A549 (cell line): ENCODE measurements around the gene CDKN2AIPNL. TPM values are rescaled to one million over a fixed set of nuclear protein-coding genes. Genes with fewer than 3 reads are reported as not detected.

Experiments
- BHLHE40 ChIP-seq: IDR thresholded peaks from 2 replicates; pipeline ENCODE4 v1.6.1; 2012; ENCODE audit warnings: low read depth, low read length, inconsistent platforms
- CBX2 ChIP-seq: fragments of 200-600 bp; sonication (generic); IDR thresholded peaks from 2 replicates; pipeline ENCODE4 v1.6.1; 2016; ENCODE audit warnings: low read depth, mild to moderate bottlenecking, borderline replicate concordance
- CBX8 ChIP-seq: fragments of 200-600 bp; sonication (generic); IDR thresholded peaks from 2 replicates; pipeline ENCODE4 v1.6.1; 2016
- CEBPB ChIP-seq, 2 experiments: fragments of >200 bp in 1 of 2; sonication (Bioruptor Twin) in 1 of 2; formaldehyde crosslinking in 1 of 2; IDR thresholded peaks; 2 replicates each; pipeline ENCODE4 v1.6.1; 2012 to 2016
- CHD4 ChIP-seq: fragments of 200-600 bp; sonication (generic); IDR thresholded peaks from 2 replicates; pipeline ENCODE4 v1.6.1; 2016; ENCODE audit warnings: antibody characterized with exemption, mild to moderate bottlenecking, borderline replicate concordance
- E2F6 ChIP-seq: IDR thresholded peaks from 2 replicates; pipeline ENCODE4 v1.6.1; 2012; ENCODE audit warnings: low read depth, borderline replicate concordance
- EHMT2 ChIP-seq: fragments of 200-600 bp; sonication (generic); IDR thresholded peaks from 2 replicates; pipeline ENCODE4 v1.6.1; 2016; ENCODE audit warnings: antibody characterized with exemption, low read depth, mild to moderate bottlenecking, moderate library complexity
- ESRRA ChIP-seq: fragments of 150-350 bp; IDR thresholded peaks from 2 replicates; pipeline ENCODE4 v1.6.1; 2014; ENCODE audit warnings: mild to moderate bottlenecking, low read length, borderline replicate concordance
- FOSB ChIP-seq: fragments of 250-450 bp; sonication (Bioruptor Pico); IDR thresholded peaks from 2 replicates; pipeline ENCODE4 v1.5.0; 2020; ENCODE audit warnings: mild to moderate bottlenecking, moderate library complexity
- FOSL2 ChIP-seq, 2 experiments: fragments of 450-650 bp in 1 of 2; fragments of >200 bp in 1 of 2; sonication (Bioruptor Twin) in 1 of 2; formaldehyde crosslinking; IDR thresholded peaks; 2 replicates each; pipeline versions ENCODE4 v1.5.0 to v1.6.1; 2016 to 2020; ENCODE audit warnings: mild to moderate bottlenecking in 1 of 2, moderate library complexity in 1 of 2
- GATA3 ChIP-seq: IDR thresholded peaks from 2 replicates; pipeline ENCODE4 v1.6.1; 2012; ENCODE audit warnings: borderline replicate concordance
- HEYL ChIP-seq: fragments of 250-450 bp; sonication (Bioruptor Pico); IDR thresholded peaks from 2 replicates; pipeline ENCODE4 v1.8.0; 2021; ENCODE audit warnings: mild to moderate bottlenecking, moderate library complexity
- HOXB13 ChIP-seq: fragments of 250-450 bp; sonication (Bioruptor Pico); IDR thresholded peaks from 2 replicates; pipeline ENCODE4 v1.5.0; 2020; ENCODE audit warnings: low read depth, mild to moderate bottlenecking, moderate library complexity
- JUN ChIP-seq, 2 experiments: fragments of >200 bp; sonication (Bioruptor Twin); formaldehyde crosslinking; IDR thresholded peaks; 2 replicates in 1 of 2; 3 replicates in 1 of 2; pipeline ENCODE4 v1.6.1; 2016 to 2017
- KDM1A ChIP-seq: fragments of 200-600 bp; sonication (generic); IDR thresholded peaks from 2 replicates; pipeline ENCODE4 v1.6.1; 2016; ENCODE audit warnings: low read depth, mild to moderate bottlenecking
- KDM5A ChIP-seq: fragments of 200-600 bp; sonication (generic); IDR thresholded peaks from 2 replicates; pipeline ENCODE4 v1.6.1; 2016; ENCODE audit warnings: antibody characterized with exemption, mild to moderate bottlenecking
- MAFK ChIP-seq: fragments of 450-650 bp; IDR thresholded peaks from 2 replicates; pipeline ENCODE4 v1.6.1; 2014; ENCODE audit not compliant: partially characterized antibody
- MAZ ChIP-seq: fragments of 150-350 bp; IDR thresholded peaks from 2 replicates; pipeline ENCODE4 v1.6.1; 2014; ENCODE audit warnings: antibody characterized with exemption, low read depth, low read length, borderline replicate concordance
- NPAS2 ChIP-seq: fragments of 250-450 bp; sonication (Bioruptor Pico); IDR thresholded peaks from 2 replicates; pipeline ENCODE4 v1.8.0; 2022; ENCODE audit warnings: mild to moderate bottlenecking, moderate library complexity, borderline replicate concordance
- PBX3 ChIP-seq: IDR thresholded peaks from 2 replicates; pipeline ENCODE4 v1.6.1; 2012
- PHF8 ChIP-seq: fragments of 200-600 bp; sonication (generic); IDR thresholded peaks from 2 replicates; pipeline ENCODE4 v1.6.1; 2016; ENCODE audit warnings: low read depth, mild to moderate bottlenecking, antibody characterized with exemption, moderate library complexity, borderline replicate concordance
- POLR2A ChIP-seq: IDR thresholded peaks from 2 replicates; pipeline ENCODE4 v1.6.1; 2012; ENCODE audit warnings: mild to moderate bottlenecking, low read length
- POLR2AphosphoS2 ChIP-seq: conservative IDR thresholded peaks from 2 replicates; pipeline ENCODE4 v1.6.1; 2012; ENCODE audit warnings: low read length, improper control_type of control experiment, inconsistent platforms
- RARB ChIP-seq: fragments of 250-450 bp; sonication (Bioruptor Pico); IDR thresholded peaks from 2 replicates; pipeline ENCODE4 v1.8.0; 2021; ENCODE audit warnings: mild to moderate bottlenecking, moderate library complexity
- RCOR1 ChIP-seq: fragments of 150-350 bp; IDR thresholded peaks from 2 replicates; pipeline ENCODE4 v1.6.1; 2014; ENCODE audit warnings: antibody characterized with exemption, low read length, low read depth
- RFX5 ChIP-seq: fragments of 450-650 bp; IDR thresholded peaks from 2 replicates; pipeline ENCODE4 v1.7.1; 2014; ENCODE audit warnings: antibody characterized with exemption, mild to moderate bottlenecking, moderate library complexity
- RNF2 ChIP-seq: fragments of 200-600 bp; sonication (generic); IDR thresholded peaks from 2 replicates; pipeline ENCODE4 v1.6.1; 2016; ENCODE audit warnings: low read depth, mild to moderate bottlenecking, antibody characterized with exemption, moderate library complexity, borderline replicate concordance
- SMC3 ChIP-seq: fragments of >200 bp; sonication (Bioruptor Twin); formaldehyde crosslinking; IDR thresholded peaks from 3 replicates; pipeline ENCODE4 v1.6.1; 2018; ENCODE audit warnings: inconsistent platforms
- SREBF2 ChIP-seq: fragments of 450-650 bp; IDR thresholded peaks from 2 replicates; pipeline ENCODE4 v1.6.1; 2014; ENCODE audit warnings: mild to moderate bottlenecking, moderate library complexity
- TFCP2L1 ChIP-seq: fragments of 250-450 bp; sonication (Bioruptor Pico); IDR thresholded peaks from 2 replicates; pipeline ENCODE4 v1.5.0; 2021; ENCODE audit warnings: mild to moderate bottlenecking
- TP53 ChIP-seq: fragments of 250-450 bp; sonication (Bioruptor Pico); IDR thresholded peaks from 2 replicates; pipeline ENCODE4 v1.5.0; 2021; ENCODE audit warnings: mild to moderate bottlenecking, moderate library complexity
- USF2 ChIP-seq: fragments of 450-650 bp; IDR thresholded peaks from 2 replicates; pipeline ENCODE4 v1.6.1; 2014; ENCODE audit warnings: antibody characterized with exemption
- ZC3H11A ChIP-seq: fragments of 450-650 bp; IDR thresholded peaks from 2 replicates; pipeline ENCODE4 v1.6.1; 2014; ENCODE audit warnings: antibody characterized with exemption, mild to moderate bottlenecking
- ZFP36 ChIP-seq: fragments of 450-650 bp; IDR thresholded peaks from 2 replicates; pipeline ENCODE4 v1.6.1; 2014; ENCODE audit warnings: borderline replicate concordance; ENCODE audit not compliant: partially characterized antibody
- ZNF302 ChIP-seq: fragments of 250-450 bp; sonication (Bioruptor Pico); IDR thresholded peaks from 2 replicates; pipeline ENCODE4 v1.9.0; 2021; ENCODE audit warnings: inconsistent platforms, mild to moderate bottlenecking, moderate library complexity
- ZSCAN20 ChIP-seq: fragments of 250-450 bp; sonication (Bioruptor Pico); IDR thresholded peaks from 2 replicates; pipeline ENCODE4 v1.8.0; 2022; ENCODE audit warnings: mild to moderate bottlenecking, moderate library complexity
- polyA plus RNA-seq, 4 experiments: library from polyadenylated mRNA; depleted of rRNA in 3 of 4; stranded (reverse); fragments of >200 nt; fragmentation: RNase III in 1 of 4; extraction: RNeasy Plus Mini Kit Qiagen cat#74134 plus additional on column Dnase treatment in 1 of 4; gene quantifications; 2 replicates in 3 of 4; 3 replicates in 1 of 4; pipeline ENCODE4 v1.2.3, GENCODE V29; 2011 to 2017
- TF ChIP-seq, protein P1 (sequence below): fragments of 150-350 bp; IDR thresholded peaks from 2 replicates; pipeline ENCODE4 v1.6.1; 2014; ENCODE audit warnings: low read depth, mild to moderate bottlenecking, low read length
- TF ChIP-seq, protein P2 (sequence below): IDR thresholded peaks from 2 replicates; pipeline ENCODE4 v1.6.1; 2012
- TF ChIP-seq, protein P3 (sequence below): fragments of >200 bp; sonication (Bioruptor Twin); formaldehyde crosslinking; IDR thresholded peaks from 3 replicates; pipeline ENCODE4 v1.6.1; 2016

CDKN2AIPNL gene
- polyA plus RNA-seq, 2 of the 4 experiments (the other 2 are of a cell fraction): 48.0 to 49.9 TPM

DNA sequence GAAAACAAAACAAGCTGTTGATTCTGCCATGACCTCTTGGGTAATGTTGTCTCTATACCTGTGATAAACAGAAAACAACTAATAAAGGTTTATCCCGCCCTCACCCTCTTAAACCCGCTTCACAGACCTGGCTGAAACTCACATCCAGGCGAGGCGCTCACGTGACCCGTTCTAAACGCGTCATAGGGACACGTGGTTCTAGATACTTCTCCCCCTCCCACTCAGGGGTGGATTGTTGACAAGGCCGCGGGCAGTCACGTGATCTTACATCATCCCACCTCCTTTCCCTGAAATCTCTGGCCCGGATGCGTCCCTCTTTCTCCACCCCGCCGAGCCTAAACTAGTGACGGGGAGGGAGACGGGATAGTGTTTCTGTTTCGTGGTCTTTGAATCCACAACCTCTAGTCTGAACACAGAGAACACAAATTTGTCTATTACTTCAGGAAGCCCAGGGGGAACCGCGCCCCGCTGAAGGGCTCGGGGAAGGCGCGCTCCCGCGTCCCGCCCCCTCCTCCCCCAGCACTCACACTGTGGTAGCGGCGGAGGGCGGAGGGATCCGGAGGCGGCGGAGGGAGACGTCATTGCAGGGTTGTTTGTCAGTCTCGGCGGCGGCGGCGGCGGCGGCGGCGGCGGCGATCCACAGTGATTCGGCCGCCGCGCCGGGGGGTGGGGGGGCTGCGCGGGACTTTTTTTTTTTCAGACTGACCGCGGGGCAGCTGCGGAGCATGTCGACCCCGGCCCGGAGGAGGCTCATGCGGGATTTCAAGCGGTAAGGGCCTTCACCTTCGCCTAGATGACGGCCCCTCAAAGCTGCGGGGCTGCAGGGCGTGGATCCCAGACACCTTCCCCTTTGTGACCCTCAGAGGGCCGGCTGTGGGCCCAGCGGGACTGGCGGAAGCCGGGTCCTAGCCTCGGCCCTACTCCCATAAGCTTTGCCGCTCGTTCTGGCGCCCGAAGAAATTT lies 40.5 kb downstream of the CDKN2AIPNL start, which contains the start of gene UBE2B (continued):
- TF ChIP-seq KDM1A (no peak), POLR2A (no peak; the same call in 1 of the 2 replicates), ESRRA (no peak), JUN (IDR thresholded peaks at IDR 0.05) (peak; percentile 83 to 96), PBX3 (peak; percentile 94), ZSCAN20 (no peak), ZNF302 (CRISPR knock-in tag) (no peak), SREBF2 (no peak), E2F6 (peak; percentile 70), POLR2AphosphoS2 (no peak), FOSB (CRISPR knock-in tag) (no peak), FOSL2 (IDR thresholded peaks at IDR 0.05) (no peak), FOSL2 (CRISPR knock-in tag; IDR thresholded peaks at IDR 0.05) (peak; percentile 73), KDM5A (peak; percentile 54; the same call in 1 of the 2 replicates), BHLHE40 (peak; percentile 86), HEYL (CRISPR knock-in tag) (no peak), TFCP2L1 (no peak), EHMT2 (no peak), PHF8 (peak; percentile 84), TP53 (CRISPR knock-in tag) (peak; percentile 43; the same call in 1 of the 2 replicates), MAFK (no peak), ZC3H11A (no peak), RARB (CRISPR knock-in tag) (no peak), CEBPB (IDR thresholded peaks at IDR 0.05) (peak; percentile 12 to 71; a peak in 2 of 4 replicates), CHD4 (no peak), ZFP36 (no peak), USF2 (peak; percentile 100), RCOR1 (no peak; the same call in 1 of the 2 replicates), CBX8 (no peak), NPAS2 (CRISPR knock-in tag) (peak; percentile 88), MAZ (peak; percentile 91), RNF2 (no peak), HOXB13 (CRISPR knock-in tag) (no peak), SMC3 (peak; percentile 21; the same call in 2 of the 3 replicates), CBX2 (no peak), RFX5 (peak; percentile 62; the same call in 1 of the 2 replicates), GATA3 (peak; percentile 85)
- TF ChIP-seq, protein P1, sequence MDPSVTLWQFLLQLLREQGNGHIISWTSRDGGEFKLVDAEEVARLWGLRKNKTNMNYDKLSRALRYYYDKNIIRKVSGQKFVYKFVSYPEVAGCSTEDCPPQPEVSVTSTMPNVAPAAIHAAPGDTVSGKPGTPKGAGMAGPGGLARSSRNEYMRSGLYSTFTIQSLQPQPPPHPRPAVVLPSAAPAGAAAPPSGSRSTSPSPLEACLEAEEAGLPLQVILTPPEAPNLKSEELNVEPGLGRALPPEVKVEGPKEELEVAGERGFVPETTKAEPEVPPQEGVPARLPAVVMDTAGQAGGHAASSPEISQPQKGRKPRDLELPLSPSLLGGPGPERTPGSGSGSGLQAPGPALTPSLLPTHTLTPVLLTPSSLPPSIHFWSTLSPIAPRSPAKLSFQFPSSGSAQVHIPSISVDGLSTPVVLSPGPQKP: no peak
- TF ChIP-seq, protein P2, sequence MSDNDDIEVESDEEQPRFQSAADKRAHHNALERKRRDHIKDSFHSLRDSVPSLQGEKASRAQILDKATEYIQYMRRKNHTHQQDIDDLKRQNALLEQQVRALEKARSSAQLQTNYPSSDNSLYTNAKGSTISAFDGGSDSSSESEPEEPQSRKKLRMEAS: peak; percentile 97
- TF ChIP-seq, protein P3, sequence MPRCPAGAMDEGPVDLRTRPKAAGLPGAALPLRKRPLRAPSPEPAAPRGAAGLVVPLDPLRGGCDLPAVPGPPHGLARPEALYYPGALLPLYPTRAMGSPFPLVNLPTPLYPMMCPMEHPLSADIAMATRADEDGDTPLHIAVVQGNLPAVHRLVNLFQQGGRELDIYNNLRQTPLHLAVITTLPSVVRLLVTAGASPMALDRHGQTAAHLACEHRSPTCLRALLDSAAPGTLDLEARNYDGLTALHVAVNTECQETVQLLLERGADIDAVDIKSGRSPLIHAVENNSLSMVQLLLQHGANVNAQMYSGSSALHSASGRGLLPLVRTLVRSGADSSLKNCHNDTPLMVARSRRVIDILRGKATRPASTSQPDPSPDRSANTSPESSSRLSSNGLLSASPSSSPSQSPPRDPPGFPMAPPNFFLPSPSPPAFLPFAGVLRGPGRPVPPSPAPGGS: peak; percentile 82
